ENCODE results near the gene PURA. TPM values are rescaled to one million over a fixed set of nuclear protein-coding genes. Genes with fewer than 3 reads are reported as not detected.
A peak's percentile ranks its signal among the peaks of the same experiment; 100 is the strongest.

PURA gene
- polyA plus RNA-seq, 3 donors: 1.1 to 1.6 (median 1.2) TPM

DNA sequence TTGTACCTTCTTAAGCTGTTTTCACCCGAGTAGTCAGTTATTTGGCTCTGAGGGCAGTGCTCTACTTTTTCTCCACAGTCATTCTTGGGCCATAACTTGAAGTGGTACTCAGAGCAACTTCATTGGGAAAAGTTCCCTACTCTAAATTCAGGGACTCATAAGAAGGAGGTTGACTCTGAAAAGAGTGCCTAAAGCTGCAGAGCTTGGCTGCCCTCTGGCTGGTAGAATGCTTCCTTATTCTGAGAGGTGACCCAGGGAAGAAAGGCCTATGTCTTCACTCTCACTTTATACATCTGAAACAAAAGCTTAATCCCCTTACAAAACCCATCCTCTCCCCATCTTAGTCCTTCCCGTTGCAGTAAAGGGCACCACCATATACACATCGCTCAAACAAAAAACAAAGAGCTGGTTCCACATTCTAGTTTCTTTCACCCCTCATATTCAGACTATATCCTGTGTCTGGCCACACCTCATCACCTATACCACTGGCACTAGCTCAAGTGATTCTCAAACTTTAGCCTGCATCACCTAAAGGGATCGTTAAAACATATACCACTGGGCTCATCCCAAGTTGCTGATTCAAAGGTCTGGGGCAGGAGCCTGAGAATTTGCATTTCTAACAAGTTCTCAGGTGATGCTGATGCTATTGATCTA, 19.7 kb downstream of the PURA start:
- Histone ChIP-seq H3K4me3 (replicated peaks in 1 of 3; ENCODE audit: low read depth in 2 of 3, low read length in 3 of 3) (no peak overlapping the region), H3K9ac (ENCODE audit: insufficient read depth, low read length, poor library complexity, severe bottlenecking) (no peak overlapping the region), H3K4me1 (ENCODE audit: control insufficient read depth in 1 of 2, insufficient read depth in 2 of 2, low read length in 2 of 2) (peaks cover 19 to 25% of the 10 kb centered on the region in 2 donors), H2AFZ (ENCODE audit: insufficient read depth, low read depth, low read length, poor library complexity, severe bottlenecking) (no peak overlapping the region), H3K27me3 (ENCODE audit: control insufficient read depth in 2 of 2, insufficient read depth in 2 of 2, low read length in 2 of 2) (no peaks in the 10 kb centered on the region), H4K20me1 (ENCODE audit: insufficient read depth, low read length) (peaks cover 22% of the 10 kb centered on the region), H3K36me3 (replicated peaks in 1 of 2; ENCODE audit: control insufficient read depth in 1 of 2, insufficient read depth in 2 of 2, low read length in 2 of 2) (no peaks in the 10 kb centered on the region), H3K9me3 (replicated peaks in 1 of 2; ENCODE audit: control insufficient read depth in 1 of 2, insufficient read depth in 1 of 2, low read length in 2 of 2) (no peaks in the 10 kb centered on the region), H3K4me2 (replicated peaks; ENCODE audit: extremely low read depth, low read length, poor library complexity, severe bottlenecking) (no peak overlapping the region), H3K79me2 (ENCODE audit: insufficient read depth, low read length) (peaks cover 3% of the 10 kb centered on the region), H3K27ac (ENCODE audit: low read depth in 1 of 2, low read length in 2 of 2) (no peak overlapping the region)
- Mint-ChIP-seq H3K27ac (no peak overlapping the region), H3K4me3 (no peak overlapping the region), H3K27me3 (ENCODE audit: low read depth in 3 of 3) (peaks cover 2 to 9% (median 3%) of the 10 kb centered on the region in 3 donors), H3K9me3 (no peaks in the 10 kb centered on the region), H3K4me1 (peaks cover 31% of the 10 kb centered on the region), H3K36me3 (no peaks in the 10 kb centered on the region)
- TF ChIP-seq, protein P1, sequence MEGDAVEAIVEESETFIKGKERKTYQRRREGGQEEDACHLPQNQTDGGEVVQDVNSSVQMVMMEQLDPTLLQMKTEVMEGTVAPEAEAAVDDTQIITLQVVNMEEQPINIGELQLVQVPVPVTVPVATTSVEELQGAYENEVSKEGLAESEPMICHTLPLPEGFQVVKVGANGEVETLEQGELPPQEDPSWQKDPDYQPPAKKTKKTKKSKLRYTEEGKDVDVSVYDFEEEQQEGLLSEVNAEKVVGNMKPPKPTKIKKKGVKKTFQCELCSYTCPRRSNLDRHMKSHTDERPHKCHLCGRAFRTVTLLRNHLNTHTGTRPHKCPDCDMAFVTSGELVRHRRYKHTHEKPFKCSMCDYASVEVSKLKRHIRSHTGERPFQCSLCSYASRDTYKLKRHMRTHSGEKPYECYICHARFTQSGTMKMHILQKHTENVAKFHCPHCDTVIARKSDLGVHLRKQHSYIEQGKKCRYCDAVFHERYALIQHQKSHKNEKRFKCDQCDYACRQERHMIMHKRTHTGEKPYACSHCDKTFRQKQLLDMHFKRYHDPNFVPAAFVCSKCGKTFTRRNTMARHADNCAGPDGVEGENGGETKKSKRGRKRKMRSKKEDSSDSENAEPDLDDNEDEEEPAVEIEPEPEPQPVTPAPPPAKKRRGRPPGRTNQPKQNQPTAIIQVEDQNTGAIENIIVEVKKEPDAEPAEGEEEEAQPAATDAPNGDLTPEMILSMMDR (IDR thresholded peaks at IDR 0.05): no peak
- no peak for DNase-seq
- 96% methylated on average over 3 of the region's 4 CpGs for WGBS (ENCODE audit: insufficient coverage)
- intact Hi-C loops (cut with micrococcal nuclease): no loop called here

DNA sequence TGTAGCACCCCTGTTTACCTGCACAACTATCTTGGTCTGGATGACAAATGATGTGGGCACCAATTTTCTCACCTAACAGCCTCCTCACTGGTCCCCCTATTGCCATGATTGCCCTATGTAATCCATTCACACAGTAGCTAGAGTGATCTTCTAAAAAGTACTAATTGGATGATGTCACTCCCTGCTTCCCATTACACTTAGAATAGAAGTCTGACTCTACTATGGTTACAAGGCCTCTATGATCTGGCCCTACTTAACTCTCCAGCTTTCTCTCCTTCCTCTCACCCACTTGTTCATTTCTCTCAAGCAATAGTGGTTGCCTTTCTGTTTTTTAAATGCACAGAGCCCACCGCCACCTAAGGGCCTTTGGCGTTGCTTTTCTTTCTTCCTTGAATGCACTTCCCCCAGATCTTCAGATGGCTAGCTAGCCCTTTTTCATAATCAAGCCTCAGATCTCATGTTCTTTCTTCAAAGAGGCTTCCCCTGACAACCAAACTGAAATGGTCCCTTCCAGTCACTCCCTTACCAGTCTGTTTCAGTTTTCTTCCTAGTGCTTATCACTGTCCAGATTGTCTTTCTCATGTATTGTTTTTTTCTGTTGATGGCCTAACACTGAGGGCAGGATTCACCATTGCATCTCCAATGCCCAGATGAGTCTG, 20.5 kb downstream of the PURA start:
- peak overlapping the region in 1 of 7 donors; percentile 36 for H3K27ac Mint-ChIP-seq
- Histone ChIP-seq H3K36me3 (replicated peaks in 1 of 2; ENCODE audit: control insufficient read depth in 1 of 2, insufficient read depth in 2 of 2, low read length in 2 of 2) (no peaks in the 10 kb centered on the region), H4K20me1 (ENCODE audit: insufficient read depth, low read length) (peaks cover 22% of the 10 kb centered on the region), H3K79me2 (ENCODE audit: insufficient read depth, low read length) (peaks cover 3% of the 10 kb centered on the region), H3K4me3 (replicated peaks in 1 of 3; ENCODE audit: low read depth in 2 of 3, low read length in 3 of 3) (no peak overlapping the region), H2AFZ (ENCODE audit: insufficient read depth, low read depth, low read length, poor library complexity, severe bottlenecking) (no peak overlapping the region), H3K4me2 (replicated peaks; ENCODE audit: extremely low read depth, low read length, poor library complexity, severe bottlenecking) (no peak overlapping the region), H3K9me3 (replicated peaks in 1 of 2; ENCODE audit: control insufficient read depth in 1 of 2, insufficient read depth in 1 of 2, low read length in 2 of 2) (no peaks in the 10 kb centered on the region), H3K4me1 (ENCODE audit: control insufficient read depth in 1 of 2, insufficient read depth in 2 of 2, low read length in 2 of 2) (peaks cover 19 to 25% of the 10 kb centered on the region in 2 donors), H3K9ac (ENCODE audit: insufficient read depth, low read length, poor library complexity, severe bottlenecking) (no peak overlapping the region), H3K27me3 (ENCODE audit: control insufficient read depth in 2 of 2, insufficient read depth in 2 of 2, low read length in 2 of 2) (no peaks in the 10 kb centered on the region), H3K27ac (ENCODE audit: low read depth in 1 of 2, low read length in 2 of 2) (no peak overlapping the region)
- peaks cover 31% of the 10 kb centered on the region for H3K4me1 Mint-ChIP-seq
- H3K36me3 Mint-ChIP-seq: no peaks in the 10 kb centered on the region
- peaks cover 2 to 9% (median 3%) of the 10 kb centered on the region in 3 donors for H3K27me3 Mint-ChIP-seq (ENCODE audit: low read depth in 3 of 3)
- WGBS (ENCODE audit: insufficient coverage): 85% methylated on average over 2 of the region's 2 CpGs
- no peaks in the 10 kb centered on the region for H3K9me3 Mint-ChIP-seq
- H3K4me3 Mint-ChIP-seq: no peak overlapping the region
- TF ChIP-seq, protein P1 (IDR thresholded peaks at IDR 0.05): no peak
- DNase-seq: no peak
- intact Hi-C loops (cut with micrococcal nuclease): no loop called here
